GM18511 (cell line): ENCODE results near the gene CYP2R1.

Experiments
- ATAC-seq: cut with Tn5 transposase; IDR thresholded peaks from one replicate; pipeline ENCODE4 v1.9.1; 2021; ENCODE audit warnings: mild to moderate bottlenecking, moderate library complexity; ENCODE audit not compliant: unreplicated experiment

The CYP2R1 gene

DNA sequence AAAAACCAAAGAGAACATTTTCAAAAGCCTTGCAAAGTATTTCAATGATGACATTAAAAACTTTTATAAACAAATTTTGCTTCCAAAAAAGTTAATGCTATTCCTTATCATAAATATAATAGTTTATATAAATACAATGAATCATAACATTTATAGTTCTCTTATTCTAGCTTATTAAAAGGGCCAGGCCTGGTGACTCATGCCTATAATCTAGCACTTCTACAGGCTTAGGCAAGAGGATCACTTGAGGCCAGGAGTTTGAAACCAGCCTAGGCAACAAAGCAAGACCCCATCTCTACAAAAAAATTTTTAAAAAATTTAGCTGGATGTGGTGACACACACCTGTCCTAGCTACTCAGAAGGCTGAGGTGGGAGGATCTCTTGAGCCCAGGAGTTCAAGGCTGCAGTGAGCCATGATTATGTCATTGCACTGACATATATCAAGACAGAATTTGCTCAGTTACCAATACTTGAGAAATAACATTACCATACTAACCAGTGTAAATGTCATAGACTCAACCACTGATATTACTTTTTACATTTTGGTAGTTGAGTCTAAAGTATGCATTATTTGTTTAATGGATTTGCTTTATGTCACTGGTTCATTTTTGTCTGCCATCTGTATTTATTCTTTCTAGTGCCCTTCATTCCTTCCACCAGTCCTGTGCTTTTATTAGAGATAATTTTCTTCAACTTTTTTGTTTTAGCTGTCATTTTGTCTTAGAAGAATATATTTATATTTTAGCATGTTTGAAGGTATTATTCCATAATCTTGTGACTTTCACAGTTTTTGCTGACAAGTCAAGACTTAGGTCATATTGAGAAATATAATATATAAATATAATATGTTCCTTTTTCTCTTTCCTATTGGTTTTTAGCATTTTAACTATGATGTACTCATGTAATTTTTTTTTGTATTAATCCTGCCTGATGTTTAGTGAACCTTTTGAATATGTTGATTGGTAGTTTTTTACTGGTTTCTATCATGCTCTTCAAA lies 56.2 kb downstream of the CYP2R1 start:
- ATAC-seq: no peak
